ENCODE data around the gene MYCBP2.

MYCBP2 gene

GRCh38 chr13:77190349-77190958 is 136.4 kb downstream of the MYCBP2 start:
- DNase-seq = no peak

GRCh38 chr13:77185721-77186120 is 141.2 kb downstream of the MYCBP2 start:
- DNase-seq = no peak

- no peak for DNase-seq
These were observed 142.4 kb downstream of the MYCBP2 start for GRCh38 chr13:77184455-77184854.

- no peak for DNase-seq
These were observed 146.9 kb downstream of the MYCBP2 start for GRCh38 chr13:77180011-77180410.

- DNase-seq = no peak
These were observed 149.2 kb downstream of the MYCBP2 start for GRCh38 chr13:77177646-77178045.

- no peak for DNase-seq
These were observed 150.5 kb downstream of the MYCBP2 start for GRCh38 chr13:77176350-77176749.

- no peak for DNase-seq
These were observed 154.2 kb downstream of the MYCBP2 start for GRCh38 chr13:77172650-77173049.

- DNase-seq = no peak
These were observed 155.4 kb downstream of the MYCBP2 start for GRCh38 chr13:77171451-77171850.

GRCh38 chr13:77168237-77168636 is 158.7 kb downstream of the MYCBP2 start:
- no peak for DNase-seq

- DNase-seq = no peak
These were observed 176.2 kb downstream of the MYCBP2 start for GRCh38 chr13:77150651-77151050.

- DNase-seq = no peak
These were observed 183.5 kb downstream of the MYCBP2 start for GRCh38 chr13:77143431-77143830.

- DNase-seq = no peak
These were observed 187.6 kb downstream of the MYCBP2 start for GRCh38 chr13:77139306-77139705.

- no peak for DNase-seq
These were observed 188.1 kb downstream of the MYCBP2 start for GRCh38 chr13:77138813-77139212.

GRCh38 chr13:77136902-77137420 is 189.9 kb downstream of the MYCBP2 start:
- no peak for DNase-seq

- DNase-seq = no peak
These were observed 202.5 kb downstream of the MYCBP2 start for GRCh38 chr13:77124423-77124822.

GRCh38 chr13:77118134-77118533 is 208.8 kb downstream of the MYCBP2 start:
- no peak for DNase-seq

- DNase-seq = no peak
These were observed 212.6 kb downstream of the MYCBP2 start for GRCh38 chr13:77114271-77114670.

- no peak for DNase-seq
These were observed 213.4 kb downstream of the MYCBP2 start for GRCh38 chr13:77113496-77113895.

- no peak for DNase-seq
These were observed 221.8 kb downstream of the MYCBP2 start for GRCh38 chr13:77105051-77105450.

- DNase-seq = no peak
These were observed 227.5 kb downstream of the MYCBP2 start for GRCh38 chr13:77099415-77099814.

GRCh38 chr13:77095288-77095687 is 231.6 kb downstream of the MYCBP2 start:
- DNase-seq = no peak

- DNase-seq = no peak
These were observed 232.1 kb downstream of the MYCBP2 start for GRCh38 chr13:77094773-77095172.

- no peak for DNase-seq
These were observed 233.2 kb downstream of the MYCBP2 start for GRCh38 chr13:77093735-77094134.

GRCh38 chr13:77084755-77085154 is 242.1 kb downstream of the MYCBP2 start:
- no peak for DNase-seq

GRCh38 chr13:77079902-77080413 is 246.9 kb downstream of the MYCBP2 start:
- DNase-seq = no peak

Measured in effector CD4-positive, alpha-beta T cell (primary cell).